Peyer's patch (tissue), 4 donors: ENCODE results near the gene NXPE2. TPM values are rescaled to one million over a fixed set of nuclear protein-coding genes. Genes with fewer than 3 reads are reported as not detected.

ENCODE experiments used
- DNase-seq, 3 donors: peaks; one replicate each; pipeline ENCODE4 v3.0.0-alpha.2; 2017 to 2019
- H3K27ac ChIP-seq, 4 donors: fragments of 200-600 bp; sonication (generic); one replicate each; pipeline ENCODE4 v1.5.1; 2016 to 2019
- H3K27me3 ChIP-seq, 2 donors: fragments of 200-600 bp; sonication (generic); one replicate each; pipeline ENCODE4 v1.5.1; 2019
- H3K36me3 ChIP-seq, 3 donors: fragments of 200-600 bp; sonication (generic); one replicate each; pipeline ENCODE4 v1.5.1; 2016 to 2019
- H3K4me1 ChIP-seq, 4 donors: fragments of 200-600 bp; sonication (generic); one replicate each; pipeline ENCODE4 v1.5.1; 2016 to 2019
- H3K4me3 ChIP-seq, 4 donors: fragments of 200-600 bp; sonication (generic); 1 replicate in 3 of 4; 2 replicates in 1 of 4; pipeline ENCODE4 v1.5.1; 2016 to 2019; ENCODE audit warnings: mild to moderate bottlenecking in 1 of 4
- H3K9me3 ChIP-seq, 4 donors: fragments of 200-600 bp; sonication (generic); one replicate each; pipeline ENCODE4 v1.5.1; 2016 to 2019; ENCODE audit warnings: mild to moderate bottlenecking in 1 of 4
- POLR2A ChIP-seq, 2 donors: fragments of 450-650 bp; IDR thresholded peaks; one replicate each; pipeline ENCODE4 v1.5.1; 2017; ENCODE audit warnings: antibody characterized with exemption in 2 of 2, mild to moderate bottlenecking in 2 of 2, moderate library complexity in 2 of 2
- total RNA-seq, 4 donors: library from RNA; depleted of rRNA; stranded (reverse); fragments of >200 nt; gene quantifications; one replicate each; pipeline ENCODE4 v1.1.0, GENCODE V29; 2016
- TF ChIP-seq, protein P1 (sequence below), 6 experiments: fragments of 450-650 bp in 4 of 6; fragments of 200-600 bp in 2 of 6; sonication (generic) in 1 of 6; IDR thresholded peaks; one replicate each; pipeline ENCODE4 v1.5.1; 2017 to 2019; ENCODE audit warnings: antibody characterized with exemption in 6 of 6, mild to moderate bottlenecking in 3 of 6, moderate library complexity in 1 of 6

The NXPE2 gene
- total RNA-seq, 4 donors from 2014 or later, result 2.8 to 9.9 (median 8.0) TPM

DNA sequence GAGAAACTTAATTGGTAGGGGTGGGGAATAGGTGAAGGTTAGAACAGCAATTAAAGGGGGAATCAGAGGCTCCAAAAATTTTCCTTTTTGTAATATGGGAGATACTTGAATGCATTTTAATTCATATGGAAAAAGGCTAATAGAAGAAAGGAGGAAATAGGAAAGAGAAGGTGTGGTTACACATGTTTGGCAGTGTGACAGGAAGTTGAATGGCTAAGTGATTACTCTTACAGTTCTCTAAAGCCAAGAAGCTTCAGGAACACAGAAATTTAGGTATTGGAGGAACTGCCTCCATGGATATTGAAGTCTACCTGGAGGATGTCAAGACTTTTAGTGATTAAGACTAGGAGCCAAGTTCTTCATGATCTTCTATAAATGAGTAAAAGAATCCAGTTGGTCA, 6.3 kb downstream of the NXPE2 start:
- Histone ChIP-seq H3K36me3 (no peaks in the 10 kb centered on the region), H3K9me3 (no peaks in the 10 kb centered on the region), H3K4me3 (no peak overlapping the region), H3K4me1 (no peaks in the 10 kb centered on the region), H3K27me3 (no peaks in the 10 kb centered on the region), H3K27ac (no peak overlapping the region)
- TF ChIP-seq, protein P1, sequence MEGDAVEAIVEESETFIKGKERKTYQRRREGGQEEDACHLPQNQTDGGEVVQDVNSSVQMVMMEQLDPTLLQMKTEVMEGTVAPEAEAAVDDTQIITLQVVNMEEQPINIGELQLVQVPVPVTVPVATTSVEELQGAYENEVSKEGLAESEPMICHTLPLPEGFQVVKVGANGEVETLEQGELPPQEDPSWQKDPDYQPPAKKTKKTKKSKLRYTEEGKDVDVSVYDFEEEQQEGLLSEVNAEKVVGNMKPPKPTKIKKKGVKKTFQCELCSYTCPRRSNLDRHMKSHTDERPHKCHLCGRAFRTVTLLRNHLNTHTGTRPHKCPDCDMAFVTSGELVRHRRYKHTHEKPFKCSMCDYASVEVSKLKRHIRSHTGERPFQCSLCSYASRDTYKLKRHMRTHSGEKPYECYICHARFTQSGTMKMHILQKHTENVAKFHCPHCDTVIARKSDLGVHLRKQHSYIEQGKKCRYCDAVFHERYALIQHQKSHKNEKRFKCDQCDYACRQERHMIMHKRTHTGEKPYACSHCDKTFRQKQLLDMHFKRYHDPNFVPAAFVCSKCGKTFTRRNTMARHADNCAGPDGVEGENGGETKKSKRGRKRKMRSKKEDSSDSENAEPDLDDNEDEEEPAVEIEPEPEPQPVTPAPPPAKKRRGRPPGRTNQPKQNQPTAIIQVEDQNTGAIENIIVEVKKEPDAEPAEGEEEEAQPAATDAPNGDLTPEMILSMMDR (IDR thresholded peaks at IDR 0.05), result no peak
- no peak for TF ChIP-seq POLR2A (IDR thresholded peaks at IDR 0.05)
- no peak for DNase-seq

DNA sequence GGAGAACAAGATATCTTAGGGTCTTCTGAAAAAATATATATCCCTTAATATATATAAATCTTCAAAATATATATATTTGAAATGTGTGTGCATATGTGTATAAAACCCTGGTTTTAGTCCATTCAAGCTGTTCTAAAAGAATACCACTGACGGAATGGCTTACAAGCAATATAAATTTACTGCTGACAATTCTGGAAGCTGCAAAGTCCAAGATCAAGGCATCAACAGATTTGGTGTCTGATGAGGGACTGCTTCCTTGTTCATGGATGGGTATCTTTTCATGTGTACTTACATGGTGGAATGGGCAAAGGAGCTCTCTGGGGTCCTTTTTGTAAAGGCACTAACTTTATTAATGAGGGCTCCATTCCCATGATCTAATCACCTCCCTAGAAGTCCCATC, 6.8 kb downstream of the NXPE2 start:
- TF ChIP-seq POLR2A (IDR thresholded peaks at IDR 0.05), result no peak
- TF ChIP-seq, protein P1 (IDR thresholded peaks at IDR 0.05), result no peak
- Histone ChIP-seq H3K9me3 (no peaks in the 10 kb centered on the region), H3K4me1 (no peaks in the 10 kb centered on the region), H3K27me3 (no peaks in the 10 kb centered on the region), H3K4me3 (no peak overlapping the region), H3K27ac (no peak overlapping the region), H3K36me3 (no peaks in the 10 kb centered on the region)
- DNase-seq, result no peak

DNA sequence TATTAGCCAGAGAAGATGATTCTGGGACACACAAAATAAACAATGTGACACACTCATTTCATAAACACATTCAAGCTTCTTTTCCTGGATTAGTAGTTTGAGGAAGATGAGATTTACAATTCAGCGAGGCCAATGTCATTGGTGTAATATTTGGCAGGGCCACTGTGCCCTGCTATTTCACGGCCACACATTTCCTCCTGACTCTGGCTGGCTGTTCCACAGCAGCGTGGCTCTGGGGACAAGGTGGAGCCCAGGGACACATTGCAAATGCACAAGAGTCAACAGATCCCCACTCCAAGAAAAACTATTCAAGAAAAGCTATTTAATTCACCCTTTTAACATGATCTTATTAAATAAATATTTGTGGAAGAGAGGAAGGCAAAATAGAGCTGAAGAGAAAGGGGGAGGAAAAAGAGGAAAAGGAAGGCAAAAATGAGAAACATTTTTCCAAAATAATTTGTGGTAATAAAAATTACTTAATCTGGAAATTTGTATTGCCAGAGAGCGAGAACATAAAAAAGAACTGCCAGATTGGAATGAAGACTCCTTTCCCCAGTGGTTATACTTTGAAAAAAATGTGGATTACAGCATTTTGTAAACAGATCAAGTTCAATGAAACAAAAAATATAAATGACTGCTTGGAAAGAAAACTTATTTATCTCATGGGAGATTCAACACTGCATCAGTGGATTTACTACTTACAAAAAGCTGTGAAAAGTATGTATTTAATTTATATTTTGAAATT, 27.1 kb downstream of the NXPE2 start:
- DNase-seq, result no peak
- H3K9me3 ChIP-seq, result peaks cover 0 to under 1% (median 0%) of the 10 kb centered on the region in 4 donors
- TF ChIP-seq, protein P1 (IDR thresholded peaks at IDR 0.05), result no peak
- TF ChIP-seq POLR2A (IDR thresholded peaks at IDR 0.05), result no peak
- peaks cover 0 to 5% (median 0%) of the 10 kb centered on the region in 4 donors for H3K4me1 ChIP-seq
- no peak overlapping the region for H3K4me3 ChIP-seq
- H3K27me3 ChIP-seq, result no peaks in the 10 kb centered on the region
- no peak overlapping the region for H3K27ac ChIP-seq
- H3K36me3 ChIP-seq, result no peaks in the 10 kb centered on the region

DNA sequence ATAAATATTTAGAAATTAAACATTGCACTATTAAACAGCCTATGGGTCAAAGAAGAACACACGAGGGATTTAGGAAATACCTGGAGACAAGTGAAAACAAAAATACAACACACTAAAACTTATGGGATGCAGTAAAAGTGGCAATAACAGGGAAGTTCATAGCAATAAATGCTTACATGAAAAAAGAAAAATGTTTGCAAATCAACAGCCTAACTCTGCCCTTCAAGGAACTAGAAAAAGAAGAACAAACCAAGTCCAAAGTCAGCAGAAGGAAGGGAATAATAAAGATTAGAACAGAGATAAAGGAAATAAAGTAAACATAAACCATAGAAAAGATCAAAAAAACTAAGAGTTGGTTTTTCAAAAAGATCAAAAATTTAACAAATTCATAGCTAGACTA, 31.6 kb downstream of the NXPE2 start:
- Histone ChIP-seq H3K4me1 (peaks cover 0 to 5% (median 0%) of the 10 kb centered on the region in 4 donors), H3K27me3 (no peaks in the 10 kb centered on the region), H3K27ac (no peak overlapping the region), H3K9me3 (peaks cover 0 to 10% (median 0%) of the 10 kb centered on the region in 4 donors), H3K36me3 (no peaks in the 10 kb centered on the region), H3K4me3 (no peak overlapping the region)
- TF ChIP-seq POLR2A (IDR thresholded peaks at IDR 0.05), result no peak
- TF ChIP-seq, protein P1 (IDR thresholded peaks at IDR 0.05), result no peak
- no peak for DNase-seq

DNA sequence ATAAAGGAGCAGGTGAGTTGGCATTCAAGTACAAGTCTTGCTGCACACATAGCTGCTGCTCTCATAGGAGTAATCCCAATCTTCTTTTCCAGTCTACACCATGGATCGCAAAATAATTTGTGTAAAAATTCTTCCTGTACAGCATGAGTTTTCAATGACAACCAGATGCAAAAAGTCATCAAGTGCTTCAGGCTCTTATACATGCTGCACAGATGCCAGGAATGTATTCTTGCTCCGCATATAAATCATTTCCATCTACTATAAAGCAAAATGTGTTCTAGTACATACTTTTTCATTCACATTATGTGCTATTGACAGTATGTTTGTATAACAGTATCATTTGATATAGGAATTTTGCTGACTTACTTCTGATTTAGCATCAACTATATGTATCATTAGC, 35.4 kb downstream of the NXPE2 start:
- no peak for DNase-seq
- no peaks in the 10 kb centered on the region for H3K4me1 ChIP-seq
- peaks cover 0 to 10% (median 0%) of the 10 kb centered on the region in 4 donors for H3K9me3 ChIP-seq
- no peaks in the 10 kb centered on the region for H3K27me3 ChIP-seq
- no peak overlapping the region for H3K4me3 ChIP-seq
- no peaks in the 10 kb centered on the region for H3K36me3 ChIP-seq
- H3K27ac ChIP-seq, result no peak overlapping the region
- TF ChIP-seq, protein P1 (IDR thresholded peaks at IDR 0.05), result no peak
- TF ChIP-seq POLR2A (IDR thresholded peaks at IDR 0.05), result no peak
